ENCODE measurements around the gene NCOA3.

DNA sequence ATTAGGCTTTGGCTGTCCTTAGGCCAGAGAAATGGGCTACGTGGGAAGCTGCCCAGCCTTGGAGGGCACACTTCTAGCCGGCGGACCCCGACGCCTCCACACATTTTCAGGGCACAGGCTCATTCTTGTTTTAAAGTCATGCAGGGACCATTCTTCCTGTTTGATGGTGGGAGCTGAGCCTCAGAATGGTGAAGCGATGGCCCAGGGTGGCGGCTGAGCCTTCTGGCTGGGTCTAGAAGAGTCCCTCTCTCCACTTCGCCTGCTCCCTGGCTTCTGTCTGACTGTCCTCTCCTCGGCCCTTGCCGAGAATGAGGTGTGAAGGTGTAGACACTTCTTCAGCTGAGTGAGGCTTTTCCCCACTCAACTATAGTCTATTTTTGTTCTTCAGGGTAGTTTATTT, 169.2 kb downstream of the NCOA3 start:
- no peak for TF ChIP-seq POLR2A (IDR thresholded peaks at IDR 0.05; ENCODE audit: low read length)
- no peak for TF ChIP-seq GATA1 (IDR thresholded peaks at IDR 0.05; ENCODE audit: low read depth, low read length)
